Calu3 (cell line): ENCODE measurements around the gene SEC24B. TPM values are rescaled to one million over a fixed set of nuclear protein-coding genes. Genes with fewer than 3 reads are reported as not detected.
A peak's percentile ranks its signal among the peaks of the same experiment; 100 is the strongest.

Source experiments
- BruUV-seq: library from RNA; stranded (reverse); fragments of 400-500 nt; replicated peaks from 2 replicates; lab custom pipeline; 2021; lab: Mats Ljungman, UMichigan
- CTCF ChIA-PET: fragments of 300-600 bp; sonication (Branson Sonifier 250); formaldehyde crosslinking; loops from one replicate; lab custom pipeline; 2022; ENCODE audit warnings: antibody characterized with exemption; lab: Charles Lee
- DNase-seq: peaks from one replicate; pipeline ENCODE4 v3.0.0; 2022
- H3K27ac Mint-ChIP-seq: one replicate; pipeline ENCODE4 v1.8.0; 2022; ENCODE audit warnings: mixed read lengths; ENCODE audit not compliant: unreplicated experiment
- H3K27me3 Mint-ChIP-seq: one replicate; pipeline ENCODE4 v1.8.0; 2022; ENCODE audit warnings: mixed read lengths; ENCODE audit not compliant: unreplicated experiment
- H3K36me3 Mint-ChIP-seq: one replicate; pipeline ENCODE4 v1.8.0; 2022; ENCODE audit warnings: mild to moderate bottlenecking, moderate library complexity, mixed read lengths; ENCODE audit not compliant: insufficient read depth, unreplicated experiment
- H3K4me1 Mint-ChIP-seq: one replicate; pipeline ENCODE4 v1.8.0; 2022; ENCODE audit warnings: mild to moderate bottlenecking, low read depth, mixed read lengths; ENCODE audit not compliant: unreplicated experiment
- H3K4me3 Mint-ChIP-seq: one replicate; pipeline ENCODE4 v1.8.0; 2022; ENCODE audit warnings: mild to moderate bottlenecking, low read depth, moderate library complexity, mixed read lengths; ENCODE audit not compliant: unreplicated experiment
- H3K9me3 Mint-ChIP-seq: one replicate; pipeline ENCODE4 v1.8.0; 2022; ENCODE audit warnings: low read depth, mixed read lengths; ENCODE audit not compliant: unreplicated experiment
- CTCF ChIP-seq: fragments of 200-600 bp; IDR thresholded peaks from one replicate; pipeline ENCODE4 v1.8.0; 2022; ENCODE audit warnings: antibody characterized with exemption; ENCODE audit not compliant: unreplicated experiment
- intact Hi-C: fragments of 100-400 bp; cut with micrococcal nuclease; formaldehyde crosslinking; loops from one replicate; pipeline ENCODE4 v1.10.0; 2022; ENCODE audit not compliant: unreplicated experiment
- total RNA-seq: library from RNA; stranded (reverse); gene quantifications from 2 replicates; pipeline ENCODE4 v1.2.3, GENCODE V29; 2022

Gene SEC24B
- total RNA-seq, 1 experiment from 2014 or later = 21.5 TPM

DNA sequence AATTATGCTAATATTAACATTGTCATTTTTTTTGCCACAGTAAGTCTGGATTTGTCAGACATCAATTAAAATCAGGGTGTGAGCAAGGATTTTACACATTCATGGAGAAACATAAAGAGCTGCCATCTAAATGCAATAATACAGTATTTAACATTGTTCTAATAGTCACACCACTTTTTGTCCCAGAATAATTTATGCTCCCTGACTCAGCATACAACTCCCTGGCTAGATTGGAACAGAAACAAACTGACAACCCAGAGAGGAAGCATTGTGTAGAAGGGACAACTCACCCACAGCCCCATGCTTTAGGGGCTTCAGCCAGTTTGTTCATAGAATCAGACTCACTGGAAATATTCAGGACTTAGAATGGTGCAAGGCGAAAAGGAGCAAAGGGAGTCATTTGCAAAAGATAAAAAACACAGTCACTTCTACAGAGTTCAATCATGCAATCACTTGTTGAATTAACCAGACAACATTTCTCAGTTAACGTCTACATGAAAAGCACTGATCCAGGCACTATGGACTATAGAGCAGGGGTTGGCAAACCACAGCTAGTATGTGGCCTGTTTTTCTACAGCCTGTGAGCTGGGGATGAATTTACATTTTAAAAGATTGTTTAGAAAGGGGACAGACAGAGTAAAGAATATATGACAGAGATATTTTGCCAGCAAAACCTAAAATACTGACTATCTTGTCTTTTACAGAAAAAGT is 26.4 kb upstream of the SEC24B start:
- Mint-ChIP-seq H3K4me3 (no peak overlapping the region), H3K27ac (no peak overlapping the region), H3K27me3 (no peaks in the 10 kb centered on the region), H3K4me1 (peaks cover 8% of the 10 kb centered on the region), H3K36me3 (peaks cover 5% of the 10 kb centered on the region), H3K9me3 (no peaks in the 10 kb centered on the region)
- CTCF ChIA-PET = no interaction called here
- BruUV-seq = no TSS peak
- no peak for DNase-seq
- TF ChIP-seq CTCF = no peak
- intact Hi-C loops = loop anchor here (2.0 kb wide), 1 partner anchor 572 kb away; no protein-coding TSS in a partner anchor

- intact Hi-C loops = no loop called here
- Mint-ChIP-seq H3K4me3 (no peak overlapping the region), H3K27ac (no peak overlapping the region), H3K36me3 (peaks cover 5% of the 10 kb centered on the region), H3K27me3 (no peaks in the 10 kb centered on the region), H3K4me1 (peaks cover 8% of the 10 kb centered on the region), H3K9me3 (no peaks in the 10 kb centered on the region)
- TF ChIP-seq CTCF = no peak
- DNase-seq = no peak
- no TSS peak for BruUV-seq
- CTCF ChIA-PET = no interaction called here
Observed at GRCh38 chr4:109408711-109409110, 24.9 kb upstream of the SEC24B start.

GRCh38 chr4:109410226-109410625 is 23.4 kb upstream of the SEC24B start:
- H3K27ac Mint-ChIP-seq = no peak overlapping the region
- CTCF ChIA-PET = no interaction called here
- TF ChIP-seq CTCF = no peak
- H3K9me3 Mint-ChIP-seq = no peaks in the 10 kb centered on the region
- peaks cover 8% of the 10 kb centered on the region for H3K4me1 Mint-ChIP-seq
- H3K36me3 Mint-ChIP-seq = peaks cover 5% of the 10 kb centered on the region
- DNase-seq = no peak
- no peaks in the 10 kb centered on the region for H3K27me3 Mint-ChIP-seq
- intact Hi-C loops = no loop called here
- H3K4me3 Mint-ChIP-seq = no peak overlapping the region
- no TSS peak for BruUV-seq

- DNase-seq = peak; percentile 14
- no TSS peak for BruUV-seq
- CTCF ChIA-PET = interaction anchor here (0.6 kb wide), 1 partner anchor 24 kb away, joined by 3 read pairs; no protein-coding TSS in a partner anchor
- no peak overlapping the region for H3K27ac Mint-ChIP-seq
- intact Hi-C loops = no loop called here
- no peak overlapping the region for H3K4me3 Mint-ChIP-seq
- H3K36me3 Mint-ChIP-seq = peaks cover 5% of the 10 kb centered on the region
- no peaks in the 10 kb centered on the region for H3K27me3 Mint-ChIP-seq
- no peak for TF ChIP-seq CTCF
- H3K9me3 Mint-ChIP-seq = no peaks in the 10 kb centered on the region
- H3K4me1 Mint-ChIP-seq = peaks cover 8% of the 10 kb centered on the region
Observed at GRCh38 chr4:109410776-109411175, 22.8 kb upstream of the SEC24B start.
